GM19099 (cell line): ENCODE data around the gene DGKK.

Source experiments
- POLR2A ChIP-seq: IDR thresholded peaks from 3 replicates; pipeline ENCODE4 v1.6.1; 2011; ENCODE audit warnings: low read depth; ENCODE audit not compliant: insufficient read length; ENCODE audit errors: extremely low read depth

Gene DGKK

GRCh38 chrX:50327235-50327634, 143.4 kb downstream of the DGKK start:
- no peak for TF ChIP-seq POLR2A
